H9 (cell line): Measurements from ENCODE around the gene DBN1. TPM values are rescaled to one million over a fixed set of nuclear protein-coding genes. Genes with fewer than 3 reads are reported as not detected.
A peak's percentile ranks its signal among the peaks of the same experiment; 100 is the strongest.

Experiments
- DNase-seq: peaks from one replicate; pipeline ENCODE4 v3.0.0-alpha.2; 2017
- H2AFZ ChIP-seq: one replicate; pipeline ENCODE4 v1.6.1; 2013; ENCODE audit warnings: mild to moderate bottlenecking, low read length, control low read depth, moderate library complexity
- H2AK5ac ChIP-seq: 2 replicates; pipeline ENCODE4 v1.6.1; 2013; ENCODE audit warnings: low read length, control low read depth, mixed read lengths; ENCODE audit not compliant: insufficient read length
- H2BK120ac ChIP-seq: one replicate; pipeline ENCODE4 v1.6.1; 2013; ENCODE audit warnings: low read depth, mild to moderate bottlenecking, low read length, control low read depth, inconsistent platforms; ENCODE audit not compliant: poor library complexity, severe bottlenecking
- H2BK12ac ChIP-seq: 2 replicates; pipeline ENCODE4 v1.6.1; 2013; ENCODE audit warnings: low read length, control low read depth, mixed read lengths, low read depth; ENCODE audit not compliant: insufficient read length
- H2BK15ac ChIP-seq: 2 replicates; pipeline ENCODE4 v1.6.1; 2013; ENCODE audit warnings: low read depth, low read length, control low read depth
- H2BK20ac ChIP-seq: one replicate; pipeline ENCODE4 v1.6.1; 2013; ENCODE audit warnings: low read depth, mild to moderate bottlenecking, low read length, control low read depth, inconsistent platforms; ENCODE audit not compliant: poor library complexity, severe bottlenecking
- H2BK5ac ChIP-seq: 2 replicates; pipeline ENCODE4 v1.6.1; 2013; ENCODE audit warnings: low read length, control low read depth, mixed read lengths; ENCODE audit not compliant: insufficient read length
- H3K14ac ChIP-seq: 2 replicates; pipeline ENCODE4 v1.6.1; 2013; ENCODE audit warnings: low read length, control low read depth; ENCODE audit not compliant: insufficient read depth
- H3K18ac ChIP-seq: 2 replicates; pipeline ENCODE4 v1.6.1; 2013; ENCODE audit warnings: low read depth, mild to moderate bottlenecking, mixed read lengths, low read length, control low read depth; ENCODE audit not compliant: insufficient read length
- H3K23ac ChIP-seq: 2 replicates; pipeline ENCODE4 v1.6.1; 2013; ENCODE audit warnings: low read length, control low read depth, mixed read lengths, low read depth; ENCODE audit not compliant: insufficient read length
- H3K23me2 ChIP-seq: 2 replicates; pipeline ENCODE4 v1.6.1; 2013; ENCODE audit warnings: low read depth, mild to moderate bottlenecking, mixed read lengths, low read length, control low read depth; ENCODE audit not compliant: insufficient read length, poor library complexity, severe bottlenecking
- H3K27ac ChIP-seq: 2 replicates; pipeline ENCODE4 v1.5.1; 2013; ENCODE audit warnings: low read length, control low read depth, mixed read lengths, low read depth; ENCODE audit not compliant: insufficient read length
- H3K27me3 ChIP-seq: 2 replicates; pipeline ENCODE4 v1.6.1; 2013; ENCODE audit warnings: low read length, control low read depth, inconsistent platforms; ENCODE audit not compliant: insufficient read depth
- H3K4ac ChIP-seq: 2 replicates; pipeline ENCODE4 v1.6.1; 2013; ENCODE audit warnings: low read depth, mild to moderate bottlenecking, control low read depth, inconsistent platforms, low read length, moderate library complexity
- H3K4me1 ChIP-seq: 2 replicates; pipeline ENCODE4 v1.6.1; 2013; ENCODE audit warnings: low read length, control low read depth, inconsistent platforms; ENCODE audit not compliant: insufficient read depth
- H3K4me2 ChIP-seq: 2 replicates; pipeline ENCODE4 v1.6.1; 2013; ENCODE audit warnings: low read length, control low read depth, mixed read lengths; ENCODE audit not compliant: insufficient read length, insufficient read depth
- H3K56ac ChIP-seq: 2 replicates; pipeline ENCODE4 v1.6.1; 2013; ENCODE audit warnings: low read depth, mild to moderate bottlenecking, mixed read lengths, low read length, control low read depth; ENCODE audit not compliant: insufficient read length
- H3K79me1 ChIP-seq: 2 replicates; pipeline ENCODE4 v1.6.1; 2013; ENCODE audit warnings: low read depth, mild to moderate bottlenecking, moderate library complexity, low read length, control low read depth, inconsistent platforms; ENCODE audit not compliant: insufficient read depth, poor library complexity, severe bottlenecking
- H3K79me2 ChIP-seq: 2 replicates; pipeline ENCODE4 v1.6.1; 2013; ENCODE audit warnings: low read length, control low read depth, inconsistent platforms; ENCODE audit not compliant: insufficient read depth
- H3K9ac ChIP-seq: 2 replicates; pipeline ENCODE4 v1.6.1; 2013; ENCODE audit warnings: low read length, control low read depth, mixed read lengths; ENCODE audit not compliant: insufficient read length; ENCODE audit errors: extremely low read depth
- H3K9me3 ChIP-seq: one replicate; pipeline ENCODE4 v1.6.1; 2013; ENCODE audit warnings: low read depth, low read length, inconsistent platforms; ENCODE audit not compliant: control insufficient read depth
- H3T11ph ChIP-seq: one replicate; pipeline ENCODE4 v1.6.1; 2013; ENCODE audit warnings: mild to moderate bottlenecking, low read length, control low read depth, inconsistent platforms
- H4K20me1 ChIP-seq: one replicate; pipeline ENCODE4 v1.6.1; 2013; ENCODE audit not compliant: control insufficient read depth, insufficient read length, insufficient read depth
- H4K5ac ChIP-seq: 2 replicates; pipeline ENCODE4 v1.6.1; 2013; ENCODE audit warnings: low read depth, mild to moderate bottlenecking, mixed read lengths, low read length, control low read depth; ENCODE audit not compliant: insufficient read length
- H4K8ac ChIP-seq: replicated peaks from 2 replicates; pipeline ENCODE4 v1.6.1; 2013; ENCODE audit warnings: low read length, control low read depth, mixed read lengths, low read depth; ENCODE audit not compliant: insufficient read length
- H4K91ac ChIP-seq: 2 replicates; pipeline ENCODE4 v1.6.1; 2013; ENCODE audit warnings: low read depth, mild to moderate bottlenecking, moderate library complexity, mixed read lengths, low read length, control low read depth; ENCODE audit not compliant: insufficient read length
- H3K27ac Mint-ChIP-seq, 3 experiments: 2 replicates in 2 of 3; 3 replicates in 1 of 3; pipeline ENCODE4 v1.8.0; 2020 to 2021; ENCODE audit warnings: mixed read lengths in 3 of 3, mild to moderate bottlenecking in 1 of 3, moderate library complexity in 1 of 3
- H3K27me3 Mint-ChIP-seq: 2 replicates; pipeline ENCODE4 v1.8.0; 2021; ENCODE audit warnings: low read depth, mild to moderate bottlenecking, moderate library complexity, mixed read lengths
- H3K36me3 Mint-ChIP-seq, 3 experiments: 2 replicates in 2 of 3; 3 replicates in 1 of 3; pipeline ENCODE4 v1.8.0; 2020 to 2021; ENCODE audit warnings: low read depth in 3 of 3, mixed read lengths in 3 of 3; ENCODE audit not compliant: insufficient read depth in 1 of 3
- H3K4me1 Mint-ChIP-seq, 2 experiments: 2 replicates each; pipeline ENCODE4 v1.8.0; 2020; ENCODE audit warnings: mixed read lengths in 2 of 2
- H3K4me3 Mint-ChIP-seq, 2 experiments: 2 replicates in 1 of 2; 3 replicates in 1 of 2; pipeline ENCODE4 v1.8.0; 2020 to 2021; ENCODE audit warnings: mild to moderate bottlenecking in 2 of 2, mixed read lengths in 2 of 2, moderate library complexity in 1 of 2
- H3K9me3 Mint-ChIP-seq, 2 experiments: 2 replicates in 1 of 2; 3 replicates in 1 of 2; pipeline ENCODE4 v1.8.0; 2020; ENCODE audit warnings: mild to moderate bottlenecking in 2 of 2, mixed read lengths in 2 of 2, moderate library complexity in 1 of 2
- CTCF ChIP-seq: fragments of 200-600 bp; sonication (generic); conservative IDR thresholded peaks from 3 replicates; pipeline ENCODE4 v1.8.0; 2021; ENCODE audit warnings: antibody characterized with exemption, mild to moderate bottlenecking
- WGBS: extraction: QIAGEN DNeasy Blood & Tissue Kit; methylation state at CpG from one replicate; pipeline ENCODE4 v1.1.7; 2013; ENCODE audit warnings: missing lambda C conversion rate, low lambda C conversion rate, mixed read lengths; ENCODE audit not compliant: insufficient read length; ENCODE audit errors: extremely low coverage; 5-methylcytosine and 5-hydroxymethylcytosine counted together
- total RNA-seq: library from RNA; stranded (reverse); gene quantifications from 2 replicates; pipeline ENCODE4 v1.2.1, GENCODE V29; 2021

DBN1 gene
- total RNA-seq, 1 experiment from 2014 or later = 340 TPM

- H4K20me1 ChIP-seq = no peaks in the 10 kb centered on the region
- H2BK120ac ChIP-seq = no peak overlapping the region
- H3K79me2 ChIP-seq = no peaks in the 10 kb centered on the region
- H3K27me3 ChIP-seq = no peaks in the 10 kb centered on the region
- no peak overlapping the region for H2BK15ac ChIP-seq
- no peak for DNase-seq
- no peak overlapping the region for H3K4me3 Mint-ChIP-seq
- H4K5ac ChIP-seq = no peak overlapping the region
- H3K9me3 ChIP-seq = no peaks in the 10 kb centered on the region
- H3K23me2 ChIP-seq = no peaks in the 10 kb centered on the region
- no peaks in the 10 kb centered on the region for H3K9me3 Mint-ChIP-seq
- no peak for TF ChIP-seq CTCF
- no peak overlapping the region for H4K8ac ChIP-seq
- H4K91ac ChIP-seq = no peak overlapping the region
- no peak overlapping the region for H2AK5ac ChIP-seq
- H2BK5ac ChIP-seq = no peak overlapping the region
- no peak overlapping the region for H3K18ac ChIP-seq
- H2BK12ac ChIP-seq = no peak overlapping the region
- H3K4me2 ChIP-seq = no peak overlapping the region
- H3K4ac ChIP-seq = no peak overlapping the region
- H3K27me3 Mint-ChIP-seq = no peaks in the 10 kb centered on the region; the same call in none of the 2 replicates
- no peak overlapping the region for H3K14ac ChIP-seq
- no peak overlapping the region for H2AFZ ChIP-seq
- no CpG with 5 or more reads among the region's 10 CpGs for WGBS
- H3K56ac ChIP-seq = no peak overlapping the region
- H3K36me3 Mint-ChIP-seq = peaks cover 26 to 68% (median 62%) of the 10 kb centered on the region in 3 experiments
- no peak overlapping the region for H3T11ph ChIP-seq
- no peaks in the 10 kb centered on the region for H3K4me1 ChIP-seq
- H3K4me1 Mint-ChIP-seq = peaks cover 0 to 9% of the 10 kb centered on the region in 2 experiments; a peak in 1 of 4 replicates
- H3K27ac Mint-ChIP-seq = peak overlapping the region in 2 of 3 experiments; percentile 35 to 84; a peak in 4 of 7 replicates
- no peaks in the 10 kb centered on the region for H3K79me1 ChIP-seq
- no peak overlapping the region for H3K27ac ChIP-seq
- H3K23ac ChIP-seq = no peak overlapping the region
- H3K9ac ChIP-seq = no peak overlapping the region
- H2BK20ac ChIP-seq = no peak overlapping the region
These were observed 8.9 kb upstream of the DBN1 start for GRCh38 chr5:177482359-177482795.
